GM12872 (cell line): ENCODE measurements around the gene EPHX1.

Source experiments
- TF ChIP-seq, protein P1 (sequence below): IDR thresholded peaks from 3 replicates; pipeline ENCODE4 v1.5.1; 2011; ENCODE audit warnings: low read depth, mild to moderate bottlenecking, low read length, moderate library complexity; ENCODE audit not compliant: insufficient read depth

EPHX1 gene

GRCh38 chr1:225766967-225767633, 42.8 kb upstream of the EPHX1 start:
- TF ChIP-seq, protein P1, sequence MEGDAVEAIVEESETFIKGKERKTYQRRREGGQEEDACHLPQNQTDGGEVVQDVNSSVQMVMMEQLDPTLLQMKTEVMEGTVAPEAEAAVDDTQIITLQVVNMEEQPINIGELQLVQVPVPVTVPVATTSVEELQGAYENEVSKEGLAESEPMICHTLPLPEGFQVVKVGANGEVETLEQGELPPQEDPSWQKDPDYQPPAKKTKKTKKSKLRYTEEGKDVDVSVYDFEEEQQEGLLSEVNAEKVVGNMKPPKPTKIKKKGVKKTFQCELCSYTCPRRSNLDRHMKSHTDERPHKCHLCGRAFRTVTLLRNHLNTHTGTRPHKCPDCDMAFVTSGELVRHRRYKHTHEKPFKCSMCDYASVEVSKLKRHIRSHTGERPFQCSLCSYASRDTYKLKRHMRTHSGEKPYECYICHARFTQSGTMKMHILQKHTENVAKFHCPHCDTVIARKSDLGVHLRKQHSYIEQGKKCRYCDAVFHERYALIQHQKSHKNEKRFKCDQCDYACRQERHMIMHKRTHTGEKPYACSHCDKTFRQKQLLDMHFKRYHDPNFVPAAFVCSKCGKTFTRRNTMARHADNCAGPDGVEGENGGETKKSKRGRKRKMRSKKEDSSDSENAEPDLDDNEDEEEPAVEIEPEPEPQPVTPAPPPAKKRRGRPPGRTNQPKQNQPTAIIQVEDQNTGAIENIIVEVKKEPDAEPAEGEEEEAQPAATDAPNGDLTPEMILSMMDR: no peak

DNA sequence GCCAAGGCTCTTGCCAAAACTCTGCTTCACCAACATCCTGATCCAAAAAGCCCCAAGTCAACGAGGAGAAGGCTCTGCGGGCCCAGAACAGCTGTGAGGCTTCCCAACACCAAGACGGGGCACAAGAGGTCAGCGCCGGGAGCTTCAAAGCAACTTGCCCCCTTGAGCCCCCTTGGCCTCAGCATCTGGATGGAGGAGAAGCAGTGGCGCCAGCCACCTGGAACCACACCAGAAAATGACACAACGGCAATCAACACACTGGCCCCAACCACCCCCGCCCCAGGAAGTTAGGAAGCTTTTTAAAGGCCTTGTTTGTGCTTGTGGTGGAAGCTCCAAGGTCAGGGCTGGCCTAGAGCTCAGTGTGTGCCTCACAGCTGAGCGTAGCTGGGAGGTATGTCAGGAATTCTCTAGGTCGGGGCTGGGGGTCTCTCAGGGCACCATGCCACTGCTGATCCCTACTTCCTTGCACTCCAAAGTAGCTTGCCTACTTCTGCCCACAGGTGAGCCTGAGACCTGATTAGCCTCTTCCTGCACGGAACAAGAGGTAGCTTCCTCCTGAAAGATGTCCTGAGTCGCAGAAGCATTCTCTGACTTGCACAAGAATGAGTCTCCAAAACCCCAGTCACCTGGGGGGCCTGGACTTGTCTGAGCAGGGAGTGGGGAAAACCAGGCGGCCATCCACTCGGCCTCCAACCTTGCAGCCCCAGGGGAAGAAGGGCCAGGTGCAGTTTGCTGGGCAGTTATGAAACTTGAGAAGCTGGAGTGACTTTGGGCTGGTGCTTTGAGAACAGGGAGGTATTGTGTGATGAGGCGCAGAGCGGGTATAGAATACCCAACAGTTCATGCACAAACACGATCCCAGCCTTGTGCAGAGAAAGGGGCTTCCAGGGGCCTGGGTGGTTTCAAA, 42.0 kb upstream of the EPHX1 start:
- TF ChIP-seq, protein P1: no peak

DNA sequence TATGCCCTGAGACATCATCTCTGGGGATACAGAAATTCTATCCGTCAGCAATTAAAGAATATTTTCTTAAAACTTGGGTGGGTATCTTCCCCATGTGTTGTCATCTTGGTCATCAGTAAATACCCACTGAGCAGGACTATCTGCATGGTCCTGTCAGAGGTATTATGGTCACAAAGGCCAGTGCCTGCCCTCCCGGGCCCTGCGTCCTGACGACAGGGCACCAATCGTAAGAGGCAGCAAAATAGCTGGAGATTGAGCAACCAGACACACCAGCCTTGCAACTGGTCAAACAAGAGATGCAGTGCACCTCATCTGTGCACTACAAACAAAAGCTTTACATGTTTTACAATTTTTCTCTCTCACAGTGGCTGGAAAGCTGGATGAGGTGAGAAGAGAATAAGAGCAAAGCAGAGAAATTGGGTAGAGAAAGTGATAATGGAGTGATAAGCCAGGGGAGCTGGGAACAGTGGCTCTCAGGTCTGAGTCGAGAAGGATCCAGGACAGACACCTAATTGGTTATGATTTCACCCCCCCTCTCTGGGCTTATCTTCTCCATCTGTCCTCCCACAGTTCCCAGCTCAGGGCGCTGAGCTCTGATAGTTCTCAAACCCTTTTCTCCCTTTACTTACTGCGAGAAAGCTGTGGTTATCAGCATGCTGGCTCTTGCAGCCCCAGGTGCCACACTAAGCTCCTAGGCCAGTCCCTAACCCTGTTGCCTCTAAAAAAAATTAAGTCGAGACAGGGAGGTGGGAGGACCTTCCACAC, 41.1 kb upstream of the EPHX1 start:
- TF ChIP-seq, protein P1: no peak

- TF ChIP-seq, protein P1: no peak
Measured at GRCh38 chr1:225769687-225770086, 40.2 kb upstream of the EPHX1 start.

DNA sequence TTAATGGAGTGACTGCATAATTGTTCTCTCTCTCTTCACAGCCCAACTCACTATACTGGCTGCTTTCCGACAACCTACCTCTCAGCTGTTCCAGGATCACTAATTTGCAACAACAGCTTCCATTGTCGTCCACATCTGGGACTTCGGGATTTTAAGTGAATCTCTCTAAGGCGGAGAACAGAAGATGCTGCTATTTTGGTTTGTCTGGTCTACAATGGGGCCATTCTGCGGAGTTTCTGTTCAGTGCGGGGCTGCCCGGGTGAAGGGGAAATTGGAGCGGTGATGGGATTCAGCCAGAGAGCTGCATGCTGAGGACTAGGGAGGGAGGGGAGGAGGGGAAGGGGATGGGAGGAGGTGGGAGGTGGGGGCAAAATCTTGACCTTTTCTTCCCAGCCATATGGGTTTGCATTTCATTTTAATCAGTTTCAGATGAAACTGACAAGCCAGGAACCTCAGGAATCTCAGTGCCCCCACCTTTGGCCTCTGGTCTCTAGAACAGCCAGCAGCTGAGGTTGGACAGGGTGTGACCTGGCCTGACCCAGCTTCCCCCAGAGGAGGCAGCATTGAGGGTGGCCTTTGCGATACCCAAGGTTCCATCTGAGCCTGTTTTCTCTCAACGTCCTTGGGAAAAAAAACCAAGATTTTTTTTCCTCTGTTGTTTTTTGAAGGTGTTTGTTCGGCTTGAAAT, 39.2 kb upstream of the EPHX1 start:
- TF ChIP-seq, protein P1: no peak

DNA sequence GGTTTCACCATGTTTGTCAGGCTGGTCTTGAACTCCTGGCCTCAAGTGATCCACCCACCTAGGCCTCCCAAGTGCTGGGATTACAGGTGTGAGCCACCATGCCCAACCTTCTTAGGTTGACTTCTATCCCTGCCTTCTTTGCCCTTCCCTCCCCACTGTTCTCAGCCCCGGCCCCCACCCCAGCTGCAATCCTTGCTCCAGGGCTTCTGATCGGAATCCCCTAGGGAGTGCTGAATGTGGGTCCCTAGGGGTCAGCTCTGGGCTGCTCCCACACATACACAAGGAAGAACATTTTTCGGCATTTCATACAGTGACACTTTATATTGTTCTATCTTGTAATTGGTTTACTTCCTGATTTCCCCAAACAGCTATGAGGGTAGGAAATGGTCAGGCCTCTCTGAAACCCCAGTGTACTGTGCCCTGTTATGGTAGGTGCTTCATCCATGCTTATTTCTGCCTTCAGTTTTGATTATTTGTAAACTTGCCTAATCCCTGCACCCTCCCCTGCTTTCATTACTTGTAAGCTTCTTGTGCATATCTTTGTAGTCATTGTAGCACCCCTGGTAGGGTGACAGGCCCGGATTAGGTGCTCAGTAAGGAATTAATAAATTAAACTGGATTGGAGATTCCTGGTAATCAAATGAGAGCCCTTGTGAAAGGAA, 38.1 kb upstream of the EPHX1 start:
- TF ChIP-seq, protein P1: no peak
